ENCODE measurements around the gene FHOD3.

DNA sequence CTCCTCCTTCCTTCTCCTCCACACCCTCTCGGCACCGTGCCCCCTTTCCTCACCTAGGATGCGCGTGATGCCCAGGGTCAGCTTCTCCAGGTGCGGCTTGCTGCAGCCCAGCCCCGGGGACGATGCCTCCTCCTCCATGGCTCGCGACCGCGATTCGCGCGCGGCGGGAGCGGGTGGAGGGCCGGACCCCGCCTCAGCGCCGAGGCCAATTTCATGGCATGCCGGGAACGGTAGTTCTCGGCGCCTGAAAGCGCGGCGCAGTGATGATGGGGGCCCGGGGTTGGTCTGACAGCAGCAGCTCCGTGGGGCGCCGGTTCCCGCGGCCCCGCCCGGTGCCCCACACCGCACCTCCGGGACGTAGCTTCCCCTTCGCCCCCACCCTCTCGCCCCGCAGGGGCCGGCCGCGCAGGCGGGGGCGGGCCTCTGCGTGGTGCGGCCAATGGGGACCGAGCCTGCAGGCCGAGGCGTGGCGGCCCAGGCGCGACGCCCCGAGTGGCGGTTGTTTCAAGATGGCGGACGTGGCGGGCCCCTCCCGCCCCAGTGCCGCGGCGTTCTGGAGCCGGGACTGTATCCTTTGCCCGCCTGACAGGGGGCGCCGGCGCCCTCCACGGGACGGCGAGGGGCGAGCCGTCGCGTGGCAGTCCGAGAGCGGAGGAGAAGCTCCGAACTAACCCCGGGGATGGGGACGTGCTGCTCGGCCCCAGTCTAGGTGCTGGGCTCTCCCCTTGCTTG lies 531.3 kb downstream of the FHOD3 start, which contains the start of the genes KIAA1328 and TPGS2:
- TF ChIP-seq, protein P1, sequence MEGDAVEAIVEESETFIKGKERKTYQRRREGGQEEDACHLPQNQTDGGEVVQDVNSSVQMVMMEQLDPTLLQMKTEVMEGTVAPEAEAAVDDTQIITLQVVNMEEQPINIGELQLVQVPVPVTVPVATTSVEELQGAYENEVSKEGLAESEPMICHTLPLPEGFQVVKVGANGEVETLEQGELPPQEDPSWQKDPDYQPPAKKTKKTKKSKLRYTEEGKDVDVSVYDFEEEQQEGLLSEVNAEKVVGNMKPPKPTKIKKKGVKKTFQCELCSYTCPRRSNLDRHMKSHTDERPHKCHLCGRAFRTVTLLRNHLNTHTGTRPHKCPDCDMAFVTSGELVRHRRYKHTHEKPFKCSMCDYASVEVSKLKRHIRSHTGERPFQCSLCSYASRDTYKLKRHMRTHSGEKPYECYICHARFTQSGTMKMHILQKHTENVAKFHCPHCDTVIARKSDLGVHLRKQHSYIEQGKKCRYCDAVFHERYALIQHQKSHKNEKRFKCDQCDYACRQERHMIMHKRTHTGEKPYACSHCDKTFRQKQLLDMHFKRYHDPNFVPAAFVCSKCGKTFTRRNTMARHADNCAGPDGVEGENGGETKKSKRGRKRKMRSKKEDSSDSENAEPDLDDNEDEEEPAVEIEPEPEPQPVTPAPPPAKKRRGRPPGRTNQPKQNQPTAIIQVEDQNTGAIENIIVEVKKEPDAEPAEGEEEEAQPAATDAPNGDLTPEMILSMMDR (IDR thresholded peaks at IDR 0.05; ENCODE audit: insufficient read depth, low read depth, low read length): peak; percentile 18
- TF ChIP-seq EZH2 (IDR thresholded peaks at IDR 0.05; ENCODE audit: insufficient read depth, low read length): no peak
